Stimulated activated naive CD4-positive, alpha-beta T cell treated with Interleukin-2 at 50 U/mL for 16 hours (primary cell): Measurements from ENCODE around the gene HTR3D.
A peak's percentile ranks its signal among the peaks of the same experiment; 100 is the strongest.
"Not testable (repeated sequence)": the region's sequence is repeated elsewhere in the genome, so short reads cannot be mapped to it uniquely, and the experiment has no call there.

Source experiments
- DNase-seq: peaks from one replicate; lab custom pipeline; 2025; lab: John Stamatoyannopoulos, UW

The HTR3D gene

GRCh38 chr3:184016169-184016570 lies 15.4 kb upstream of the HTR3D start:
- DNase-seq, result no peak

- peak; percentile 32 for DNase-seq
Measured at GRCh38 chr3:184016811-184017671, 14.5 kb upstream of the HTR3D start.

GRCh38 chr3:184017672-184018423 lies 13.7 kb upstream of the HTR3D start, which contains the start of gene ABCC5:
ABCC5 (minus strand) TSS chr3:184017884; CDS start chr3:184014392, 3,492 bp downstream.
- peak; percentile 86 for DNase-seq

- DNase-seq, result no peak
Measured at GRCh38 chr3:184018424-184018973, 13.0 kb upstream of the HTR3D start.

GRCh38 chr3:184022323-184022722 lies 9.2 kb upstream of the HTR3D start:
- DNase-seq, result no peak

- DNase-seq, result not testable (repeated sequence)
Measured at GRCh38 chr3:184025256-184025655, 6.3 kb upstream of the HTR3D start.

GRCh38 chr3:184028275-184028890 lies 3.2 kb upstream of the HTR3D start:
- DNase-seq, result not testable (repeated sequence)

- no peak for DNase-seq
Measured at GRCh38 chr3:184029443-184029842, 2.1 kb upstream of the HTR3D start.

- DNase-seq, result no peak
Measured at GRCh38 chr3:184030536-184030935, 1.0 kb upstream of the HTR3D start.

- no peak for DNase-seq
Measured at GRCh38 chr3:184037816-184038215, 6.3 kb downstream of the HTR3D start.

- DNase-seq, result not testable (repeated sequence)
Measured at GRCh38 chr3:184038307-184038706, 6.8 kb downstream of the HTR3D start.

- DNase-seq, result no peak
Measured at GRCh38 chr3:184039414-184039813, 7.9 kb downstream of the HTR3D start.

- DNase-seq, result no peak
Measured at GRCh38 chr3:184040010-184040409, 8.5 kb downstream of the HTR3D start.

- no peak for DNase-seq
Measured at GRCh38 chr3:184042617-184043016, 11.1 kb downstream of the HTR3D start.

- no peak for DNase-seq
Measured at GRCh38 chr3:184045995-184046394, 14.5 kb downstream of the HTR3D start.

- DNase-seq, result no peak
Measured at GRCh38 chr3:184050217-184050847, 18.8 kb downstream of the HTR3D start.

- DNase-seq, result no peak
Measured at GRCh38 chr3:184052767-184053166, 21.2 kb downstream of the HTR3D start, which contains the start of gene HTR3C. HTR3C (plus strand) TSS chr3:184053047; CDS start chr3:184053081, 34 bp downstream.

- no peak for DNase-seq
Measured at GRCh38 chr3:184058029-184058428, 26.5 kb downstream of the HTR3D start.

- DNase-seq, result no peak
Measured at GRCh38 chr3:184059424-184059823, 27.9 kb downstream of the HTR3D start.

GRCh38 chr3:184062637-184063036 lies 31.1 kb downstream of the HTR3D start:
- no peak for DNase-seq

- DNase-seq, result no peak
Measured at GRCh38 chr3:184066211-184066610, 34.7 kb downstream of the HTR3D start.
